ENCODE measurements around the gene TAGLN3. TPM values are rescaled to one million over a fixed set of nuclear protein-coding genes. Genes with fewer than 3 reads are reported as not detected.

The TAGLN3 gene
- total and polyA plus RNA-seq, 8 donors = 0.28 to 50.7 (median 2.6) TPM

GRCh38 chr3:112002096-112002971 lies 3.6 kb downstream of the TAGLN3 start:
- no peak for TF ChIP-seq CTCF (IDR thresholded peaks at IDR 0.05)
- intact Hi-C loops (cut with DNase I) = no loop called here

GRCh38 chr3:112003321-112004080 lies 4.8 kb downstream of the TAGLN3 start:
- no peak for FAIRE-seq
- TF ChIP-seq CTCF (IDR thresholded peaks at IDR 0.05) = no peak
- DNase-seq = no peak
- no peaks in the 10 kb centered on the region for H3K4me1 ChIP-seq
- intact Hi-C loops (cut with DNase I) = no loop called here
- no peak overlapping the region for H3K27ac ChIP-seq
- no peaks in the 10 kb centered on the region for H3K36me3 ChIP-seq
- H3K27me3 ChIP-seq = no peaks in the 10 kb centered on the region
- ATAC-seq = no peak
- no peaks in the 10 kb centered on the region for H3K9me3 ChIP-seq
- 76 to 95% methylated on average over 4 of the region's 4 CpGs for WGBS, 2 donors
- no peak overlapping the region for H3K4me3 ChIP-seq

More at GRCh38 chr3:112002096-112002971, 3.6 kb downstream of the TAGLN3 start:
- no peaks in the 10 kb centered on the region for H3K27me3 ChIP-seq
- H3K4me1 ChIP-seq = no peaks in the 10 kb centered on the region
- no peak for FAIRE-seq
- no peaks in the 10 kb centered on the region for H3K36me3 ChIP-seq
- 66 to 69% methylated on average over 8 of the region's 8 CpGs for WGBS, 2 donors
- no peaks in the 10 kb centered on the region for H3K9me3 ChIP-seq
- DNase-seq = no peak
- no peak overlapping the region for H3K4me3 ChIP-seq
- no peak for ATAC-seq
- H3K27ac ChIP-seq = no peak overlapping the region

GRCh38 chr3:112004187-112004586 lies 5.5 kb downstream of the TAGLN3 start:
- Histone ChIP-seq H3K36me3 (no peaks in the 10 kb centered on the region), H3K27ac (no peak overlapping the region), H3K27me3 (no peaks in the 10 kb centered on the region), H3K4me1 (no peaks in the 10 kb centered on the region), H3K4me3 (no peak overlapping the region), H3K9me3 (no peaks in the 10 kb centered on the region)
- FAIRE-seq = no peak
- DNase-seq = no peak
- ATAC-seq = no peak
- intact Hi-C loops (cut with DNase I) = no loop called here
- WGBS, 2 donors = 61 to 63% methylated on average over 2 of the region's 2 CpGs
- no peak for TF ChIP-seq CTCF (IDR thresholded peaks at IDR 0.05)

- no peak for DNase-seq
- intact Hi-C loops (cut with DNase I) = no loop called here
- Histone ChIP-seq H3K27ac (no peak overlapping the region), H3K9me3 (no peaks in the 10 kb centered on the region), H3K27me3 (no peaks in the 10 kb centered on the region), H3K36me3 (no peaks in the 10 kb centered on the region), H3K4me3 (no peak overlapping the region), H3K4me1 (no peaks in the 10 kb centered on the region)
- WGBS, 2 donors = 79 to 82% methylated on average over 2 of the region's 2 CpGs
- TF ChIP-seq CTCF (IDR thresholded peaks at IDR 0.05) = no peak
- ATAC-seq = no peak
- FAIRE-seq = no peak
These were observed 5.9 kb downstream of the TAGLN3 start for GRCh38 chr3:112004669-112005068.
